ENCODE results near the gene MLC1.
A peak's percentile ranks its signal among the peaks of the same experiment; 100 is the strongest.

MLC1 gene

GRCh38 chr22:50035976-50036724 is 49.1 kb downstream of the MLC1 start:
- no peak for DNase-seq (ENCODE audit: low read depth, low spot score)

- DNase-seq (ENCODE audit: low read depth, low spot score) = no peak
Measured at GRCh38 chr22:50035131-50035881, 49.9 kb downstream of the MLC1 start.

GRCh38 chr22:50034126-50035081 is 50.8 kb downstream of the MLC1 start:
- DNase-seq (ENCODE audit: low read depth, low spot score) = no peak

GRCh38 chr22:50032941-50033601 is 52.2 kb downstream of the MLC1 start:
- DNase-seq (ENCODE audit: low read depth, low spot score) = no peak

GRCh38 chr22:50032109-50032871 is 52.9 kb downstream of the MLC1 start:
- no peak for DNase-seq (ENCODE audit: low read depth, low spot score)

GRCh38 chr22:50031189-50032091 is 53.8 kb downstream of the MLC1 start:
- no peak for DNase-seq (ENCODE audit: low read depth, low spot score)

GRCh38 chr22:50030297-50031188 is 54.7 kb downstream of the MLC1 start:
- peak; percentile 67 for DNase-seq (ENCODE audit: low read depth, low spot score)

GRCh38 chr22:50027639-50028537 is 57.3 kb downstream of the MLC1 start:
- no peak for DNase-seq (ENCODE audit: low read depth, low spot score)

GRCh38 chr22:50025993-50026392 is 59.2 kb downstream of the MLC1 start:
- DNase-seq (ENCODE audit: low read depth, low spot score) = no peak

- DNase-seq (ENCODE audit: low read depth, low spot score) = no peak
Measured at GRCh38 chr22:50022171-50022819, 62.9 kb downstream of the MLC1 start.

- DNase-seq (ENCODE audit: low read depth, low spot score) = no peak
Measured at GRCh38 chr22:50020606-50021005, 64.6 kb downstream of the MLC1 start.

- DNase-seq (ENCODE audit: low read depth, low spot score) = no peak
Measured at GRCh38 chr22:50019316-50019715, 65.9 kb downstream of the MLC1 start.

- DNase-seq (ENCODE audit: low read depth, low spot score) = no peak
Measured at GRCh38 chr22:50018608-50019285, 66.5 kb downstream of the MLC1 start.

- no peak for DNase-seq (ENCODE audit: low read depth, low spot score)
Measured at GRCh38 chr22:50017701-50018224, 67.5 kb downstream of the MLC1 start.

GRCh38 chr22:50016988-50017700 is 68.1 kb downstream of the MLC1 start:
- DNase-seq (ENCODE audit: low read depth, low spot score) = peak; percentile 38

Data from activated CD4-positive, CD25-positive, alpha-beta regulatory T cell treated with anti-CD3 and anti-CD28 coated beads, Interleukin-2, amount 50 U/mL, for 16 hours (primary cell).